ENCODE measurements around the gene LRRC8B. TPM values are rescaled to one million over a fixed set of nuclear protein-coding genes. Genes with fewer than 3 reads are reported as not detected.

The LRRC8B gene
- total RNA-seq, 2 donors from 2014 or later, result 39.2 to 39.4 TPM

DNA sequence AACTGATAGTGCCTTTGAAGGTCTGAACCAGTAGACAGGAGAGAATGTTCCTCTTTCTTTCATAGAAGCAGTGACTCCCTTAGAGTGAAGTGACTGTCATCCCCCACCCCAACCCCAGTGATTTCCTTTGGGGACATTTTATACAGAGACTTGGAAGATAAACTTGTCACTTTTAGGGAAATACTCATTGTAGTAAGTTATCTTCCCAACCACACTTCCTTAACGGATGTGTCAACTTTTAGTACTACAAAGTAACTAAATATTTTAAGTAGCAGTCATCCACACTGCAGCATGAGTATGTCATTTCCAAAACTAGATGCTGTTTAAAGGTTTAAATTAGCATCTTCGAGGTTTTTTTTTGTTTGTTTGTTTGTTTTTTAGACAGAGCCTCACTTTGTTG lies 13.7 kb downstream of the LRRC8B start:
- Histone ChIP-seq H3K36me3 (ENCODE audit: control insufficient read depth, insufficient read depth, low read length) (peaks cover 22% of the 10 kb centered on the region), H3K27ac (ENCODE audit: low read depth, low read length) (no peak overlapping the region), H3K27me3 (ENCODE audit: control insufficient read depth, insufficient read depth, low read length, poor library complexity, severe bottlenecking) (no peaks in the 10 kb centered on the region), H3K9me3 (ENCODE audit: control insufficient read depth, low read length) (no peaks in the 10 kb centered on the region), H3K9ac (ENCODE audit: extremely low read depth, low read length, poor library complexity, severe bottlenecking) (no peak overlapping the region), H3K4me1 (ENCODE audit: control insufficient read depth, insufficient read depth, low read length) (peaks cover 5% of the 10 kb centered on the region), H3K4me3 (ENCODE audit: low read length) (no peak overlapping the region)
- DNase-seq, result no peak
- Mint-ChIP-seq H3K4me3 (no peak overlapping the region), H3K4me1 (peaks cover 21% of the 10 kb centered on the region), H3K27ac (peak overlapping the region; percentile 31), H3K27me3 (ENCODE audit: insufficient read depth) (no peaks in the 10 kb centered on the region), H3K9me3 (no peaks in the 10 kb centered on the region), H3K36me3 (ENCODE audit: low read depth) (peaks cover 10% of the 10 kb centered on the region)
- 84% methylated on average over 2 of the region's 2 CpGs; no CpG with 5 or more reads in 1 of the 2 experiments for WGBS, 2 experiments (ENCODE audit: insufficient coverage in 1 of 2, insufficient read length in 1 of 2)
- TF ChIP-seq CTCF (conservative IDR thresholded peaks at IDR 0.05), result no peak

DNA sequence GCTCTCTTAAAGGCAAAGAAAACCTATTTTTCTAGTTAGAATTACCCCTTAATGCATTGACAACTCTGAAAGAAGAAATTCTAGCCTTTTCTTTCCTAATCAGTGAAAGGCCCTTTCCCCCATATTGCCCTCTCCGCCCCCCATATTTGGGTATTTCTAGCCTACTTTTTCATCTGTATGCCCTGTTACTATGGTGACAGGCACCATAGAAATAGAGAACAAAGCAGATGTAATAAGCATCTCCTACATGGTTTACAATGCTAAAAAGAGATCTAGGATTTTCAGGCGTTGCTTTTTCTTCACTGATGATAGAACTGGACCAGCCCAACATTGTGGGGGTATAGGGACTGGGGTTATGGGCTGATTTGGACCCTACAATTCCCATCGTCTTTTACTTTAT lies 14.5 kb downstream of the LRRC8B start:
- TF ChIP-seq CTCF (conservative IDR thresholded peaks at IDR 0.05), result no peak
- Mint-ChIP-seq H3K4me3 (no peak overlapping the region), H3K9me3 (no peaks in the 10 kb centered on the region), H3K27me3 (ENCODE audit: insufficient read depth) (no peaks in the 10 kb centered on the region), H3K27ac (no peak overlapping the region), H3K36me3 (ENCODE audit: low read depth) (peaks cover 10% of the 10 kb centered on the region), H3K4me1 (peaks cover 18% of the 10 kb centered on the region)
- Histone ChIP-seq H3K4me1 (ENCODE audit: control insufficient read depth, insufficient read depth, low read length) (peaks cover 5% of the 10 kb centered on the region), H3K9me3 (ENCODE audit: control insufficient read depth, low read length) (no peaks in the 10 kb centered on the region), H3K36me3 (ENCODE audit: control insufficient read depth, insufficient read depth, low read length) (peaks cover 22% of the 10 kb centered on the region), H3K27me3 (ENCODE audit: control insufficient read depth, insufficient read depth, low read length, poor library complexity, severe bottlenecking) (no peaks in the 10 kb centered on the region), H3K4me3 (ENCODE audit: low read length) (no peak overlapping the region), H3K9ac (ENCODE audit: extremely low read depth, low read length, poor library complexity, severe bottlenecking) (no peak overlapping the region), H3K27ac (ENCODE audit: low read depth, low read length) (no peak overlapping the region)
- no peak for DNase-seq
- 98 to 100% methylated on average over 1 to 3 of the region's 3 CpGs for WGBS, 2 experiments (ENCODE audit: insufficient coverage in 1 of 2, insufficient read length in 1 of 2)

- Mint-ChIP-seq H3K27me3 (ENCODE audit: insufficient read depth) (no peaks in the 10 kb centered on the region), H3K4me1 (peaks cover 14% of the 10 kb centered on the region), H3K27ac (no peak overlapping the region), H3K36me3 (ENCODE audit: low read depth) (peaks cover 10% of the 10 kb centered on the region), H3K4me3 (no peak overlapping the region), H3K9me3 (no peaks in the 10 kb centered on the region)
- H3K9ac ChIP-seq (ENCODE audit: extremely low read depth, low read length, poor library complexity, severe bottlenecking), result no peak overlapping the region
- H3K9me3 ChIP-seq (ENCODE audit: control insufficient read depth, low read length), result no peaks in the 10 kb centered on the region
- no peak for TF ChIP-seq CTCF (conservative IDR thresholded peaks at IDR 0.05)
- DNase-seq, result no peak
- H3K27me3 ChIP-seq (ENCODE audit: control insufficient read depth, insufficient read depth, low read length, poor library complexity, severe bottlenecking), result no peaks in the 10 kb centered on the region
- no peak overlapping the region for H3K4me3 ChIP-seq (ENCODE audit: low read length)
- peaks cover 10% of the 10 kb centered on the region for H3K4me1 ChIP-seq (ENCODE audit: control insufficient read depth, insufficient read depth, low read length)
- no peak overlapping the region for H3K27ac ChIP-seq (ENCODE audit: low read depth, low read length)
- peaks cover 16% of the 10 kb centered on the region for H3K36me3 ChIP-seq (ENCODE audit: control insufficient read depth, insufficient read depth, low read length)
- 88 to 100% methylated on average over 1 to 4 of the region's 4 CpGs for WGBS, 2 experiments (ENCODE audit: insufficient coverage in 1 of 2, insufficient read length in 1 of 2)
These were observed 15.9 kb downstream of the LRRC8B start for GRCh38 chr1:89540406-89540970.
